Caco-2 (cell line): ENCODE measurements around the gene NAALADL2. TPM values are rescaled to one million over a fixed set of nuclear protein-coding genes. Genes with fewer than 3 reads are reported as not detected.

Experiments used
- BruUV-seq: library from RNA; stranded (reverse); fragments of 400-500 nt; replicated peaks from 2 replicates; lab custom pipeline; 2021; lab: Mats Ljungman, UMichigan
- CTCF ChIA-PET: fragments of 300-600 bp; sonication (Branson Sonifier 250); formaldehyde crosslinking; loops from one replicate; lab custom pipeline; 2022; ENCODE audit warnings: antibody characterized with exemption; lab: Charles Lee
- POLR2A ChIA-PET: fragments of 300-600 bp; sonication (Branson Sonifier 250); formaldehyde crosslinking; loops from one replicate; lab custom pipeline; 2022; ENCODE audit warnings: antibody characterized with exemption; lab: Charles Lee
- DNase-seq, 2 experiments: peaks; one replicate each; pipeline versions ENCODE4 v3.0.0 to v3.0.0-alpha.2; 2020 to 2022
- H3K27me3 ChIP-seq: replicated peaks from 2 replicates; pipeline ENCODE4 v1.6.0; 2011; ENCODE audit warnings: low read length; ENCODE audit not compliant: control insufficient read depth, insufficient read depth
- H3K36me3 ChIP-seq: 2 replicates; pipeline ENCODE4 v1.5.1; 2011; ENCODE audit warnings: low read length; ENCODE audit not compliant: control insufficient read depth, insufficient read depth
- H3K4me1 ChIP-seq: fragments of 250-450 bp; sonication (Bioruptor Pico); 2 replicates; pipeline ENCODE4 v1.5.1; 2020; ENCODE audit warnings: mild to moderate bottlenecking
- H3K4me3 ChIP-seq: 2 replicates; pipeline ENCODE4 v1.5.1; 2011; ENCODE audit warnings: low read depth, mild to moderate bottlenecking, control low read depth, low read length
- H3K9me3 ChIP-seq: fragments of 250-450 bp; sonication (Bioruptor Pico); 2 replicates; pipeline ENCODE4 v1.5.1; 2020; ENCODE audit warnings: mild to moderate bottlenecking, moderate library complexity
- H3K27ac Mint-ChIP-seq: one replicate; pipeline ENCODE4 v1.8.0; 2022; ENCODE audit warnings: mixed read lengths; ENCODE audit not compliant: unreplicated experiment
- H3K27me3 Mint-ChIP-seq: one replicate; pipeline ENCODE4 v1.8.0; 2022; ENCODE audit warnings: mixed read lengths; ENCODE audit not compliant: insufficient read depth, unreplicated experiment
- H3K36me3 Mint-ChIP-seq: one replicate; pipeline ENCODE4 v1.8.0; 2022; ENCODE audit warnings: mild to moderate bottlenecking, mixed read lengths; ENCODE audit not compliant: insufficient read depth, unreplicated experiment
- H3K4me1 Mint-ChIP-seq: one replicate; pipeline ENCODE4 v1.8.0; 2022; ENCODE audit warnings: low read depth, mixed read lengths; ENCODE audit not compliant: unreplicated experiment
- H3K4me3 Mint-ChIP-seq: one replicate; pipeline ENCODE4 v1.8.0; 2022; ENCODE audit warnings: mild to moderate bottlenecking, moderate library complexity, mixed read lengths; ENCODE audit not compliant: unreplicated experiment
- H3K9me3 Mint-ChIP-seq: one replicate; pipeline ENCODE4 v1.8.0; 2022; ENCODE audit warnings: mixed read lengths; ENCODE audit not compliant: unreplicated experiment
- intact Hi-C: fragments of 100-400 bp; cut with micrococcal nuclease; formaldehyde crosslinking; loops from one replicate; pipeline ENCODE4 v1.10.0; 2022; ENCODE audit not compliant: unreplicated experiment
- total RNA-seq: library from RNA; stranded (reverse); gene quantifications from 2 replicates; pipeline ENCODE4 v1.2.3, GENCODE V29; 2022
- TF ChIP-seq, protein P1 (sequence below), 2 experiments: fragments of 200-600 bp in 1 of 2; IDR thresholded peaks; 1 replicate in 1 of 2; 2 replicates in 1 of 2; pipeline versions ENCODE4 v1.5.1 to v1.8.0; 2011 to 2022; ENCODE audit warnings: antibody characterized with exemption in 1 of 2, control low read depth in 1 of 2, inconsistent platforms in 1 of 2, low read depth in 1 of 2, low read length in 1 of 2, mild to moderate bottlenecking in 1 of 2, moderate library complexity in 1 of 2; ENCODE audit not compliant: insufficient read depth in 1 of 2, severe bottlenecking in 1 of 2, unreplicated experiment in 1 of 2

The NAALADL2 gene
- total RNA-seq, 1 experiment from 2014 or later, result 4.4 TPM

GRCh38 chr3:174940151-174940550 lies 81.0 kb downstream of the NAALADL2 start:
- no peak overlapping the region for H3K27ac Mint-ChIP-seq
- ChIA-PET POLR2A (no interaction called here), CTCF (no interaction called here)
- Histone ChIP-seq H3K36me3 (no peaks in the 10 kb centered on the region), H3K9me3 (no peaks in the 10 kb centered on the region), H3K4me3 (no peak overlapping the region), H3K4me1 (no peaks in the 10 kb centered on the region), H3K27me3 (no peaks in the 10 kb centered on the region)
- H3K4me3 Mint-ChIP-seq, result no peak overlapping the region
- peaks cover 4% of the 10 kb centered on the region for H3K27me3 Mint-ChIP-seq
- TF ChIP-seq, protein P1, sequence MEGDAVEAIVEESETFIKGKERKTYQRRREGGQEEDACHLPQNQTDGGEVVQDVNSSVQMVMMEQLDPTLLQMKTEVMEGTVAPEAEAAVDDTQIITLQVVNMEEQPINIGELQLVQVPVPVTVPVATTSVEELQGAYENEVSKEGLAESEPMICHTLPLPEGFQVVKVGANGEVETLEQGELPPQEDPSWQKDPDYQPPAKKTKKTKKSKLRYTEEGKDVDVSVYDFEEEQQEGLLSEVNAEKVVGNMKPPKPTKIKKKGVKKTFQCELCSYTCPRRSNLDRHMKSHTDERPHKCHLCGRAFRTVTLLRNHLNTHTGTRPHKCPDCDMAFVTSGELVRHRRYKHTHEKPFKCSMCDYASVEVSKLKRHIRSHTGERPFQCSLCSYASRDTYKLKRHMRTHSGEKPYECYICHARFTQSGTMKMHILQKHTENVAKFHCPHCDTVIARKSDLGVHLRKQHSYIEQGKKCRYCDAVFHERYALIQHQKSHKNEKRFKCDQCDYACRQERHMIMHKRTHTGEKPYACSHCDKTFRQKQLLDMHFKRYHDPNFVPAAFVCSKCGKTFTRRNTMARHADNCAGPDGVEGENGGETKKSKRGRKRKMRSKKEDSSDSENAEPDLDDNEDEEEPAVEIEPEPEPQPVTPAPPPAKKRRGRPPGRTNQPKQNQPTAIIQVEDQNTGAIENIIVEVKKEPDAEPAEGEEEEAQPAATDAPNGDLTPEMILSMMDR (IDR thresholded peaks at IDR 0.05; ENCODE audit: insufficient read depth in 1 of 2, low read depth in 1 of 2, low read length in 1 of 2, severe bottlenecking in 1 of 2, unreplicated experiment in 1 of 2), result no peak
- DNase-seq, result no peak
- no peaks in the 10 kb centered on the region for H3K36me3 Mint-ChIP-seq
- intact Hi-C loops, result no loop called here
- no peaks in the 10 kb centered on the region for H3K9me3 Mint-ChIP-seq
- BruUV-seq, result no TSS peak
- H3K4me1 Mint-ChIP-seq, result no peaks in the 10 kb centered on the region

- Histone ChIP-seq H3K27me3 (no peaks in the 10 kb centered on the region), H3K9me3 (no peaks in the 10 kb centered on the region; the same call in 1 of the 2 replicates), H3K4me3 (no peak overlapping the region), H3K4me1 (no peaks in the 10 kb centered on the region), H3K36me3 (no peaks in the 10 kb centered on the region)
- no TSS peak for BruUV-seq
- H3K9me3 Mint-ChIP-seq, result no peaks in the 10 kb centered on the region
- H3K27me3 Mint-ChIP-seq, result peaks cover 4% of the 10 kb centered on the region
- TF ChIP-seq, protein P1 (IDR thresholded peaks at IDR 0.05; ENCODE audit: insufficient read depth in 1 of 2, low read depth in 1 of 2, low read length in 1 of 2, severe bottlenecking in 1 of 2, unreplicated experiment in 1 of 2), result no peak
- H3K36me3 Mint-ChIP-seq, result no peaks in the 10 kb centered on the region
- no peak overlapping the region for H3K4me3 Mint-ChIP-seq
- H3K27ac Mint-ChIP-seq, result no peak overlapping the region
- ChIA-PET POLR2A (no interaction called here), CTCF (no interaction called here)
- H3K4me1 Mint-ChIP-seq, result no peaks in the 10 kb centered on the region
- DNase-seq, result no peak
- intact Hi-C loops, result no loop called here
Measured at GRCh38 chr3:174945276-174945675, 86.1 kb downstream of the NAALADL2 start.

DNA sequence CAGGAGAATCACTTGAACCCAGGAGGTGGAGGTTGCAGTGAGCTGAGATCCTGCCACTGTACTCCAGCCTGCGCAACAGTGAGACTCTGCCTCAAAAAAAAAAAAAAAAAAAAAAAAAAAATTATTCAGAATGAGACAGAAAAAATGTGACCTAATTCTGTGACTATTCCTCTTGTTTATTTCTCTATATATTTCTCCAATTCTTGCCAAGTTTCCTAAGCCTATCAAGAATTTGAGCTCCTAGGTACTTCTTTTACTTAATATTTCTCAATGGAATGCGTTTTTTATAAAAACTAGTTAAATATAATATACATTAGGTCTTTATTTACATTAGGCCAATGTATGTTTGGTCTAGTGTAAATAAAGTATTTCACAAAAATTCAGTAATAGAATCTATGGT lies 86.8 kb downstream of the NAALADL2 start:
- H3K4me1 Mint-ChIP-seq, result no peaks in the 10 kb centered on the region
- TF ChIP-seq, protein P1 (IDR thresholded peaks at IDR 0.05; ENCODE audit: insufficient read depth in 1 of 2, low read depth in 1 of 2, low read length in 1 of 2, severe bottlenecking in 1 of 2, unreplicated experiment in 1 of 2), result no peak
- BruUV-seq, result no TSS peak
- Histone ChIP-seq H3K4me3 (no peak overlapping the region), H3K4me1 (no peaks in the 10 kb centered on the region), H3K36me3 (no peaks in the 10 kb centered on the region), H3K9me3 (no peaks in the 10 kb centered on the region; the same call in 1 of the 2 replicates), H3K27me3 (no peaks in the 10 kb centered on the region)
- ChIA-PET CTCF (no interaction called here), POLR2A (no interaction called here)
- H3K36me3 Mint-ChIP-seq, result no peaks in the 10 kb centered on the region
- intact Hi-C loops, result no loop called here
- H3K4me3 Mint-ChIP-seq, result no peak overlapping the region
- no peaks in the 10 kb centered on the region for H3K9me3 Mint-ChIP-seq
- no peak overlapping the region for H3K27ac Mint-ChIP-seq
- no peak for DNase-seq
- peaks cover under 1% of the 10 kb centered on the region for H3K27me3 Mint-ChIP-seq
